T-cell (primary cell): ENCODE measurements around the gene CASTOR1. TPM values are rescaled to one million over a fixed set of nuclear protein-coding genes. Genes with fewer than 3 reads are reported as not detected.

Source experiments
- ATAC-seq, 4 experiments: fragments of 200-7000 bp in 3 of 4; fragments of 150-1000 bp in 1 of 4; cut with Tn5 transposase; replicated peaks in 1 of 4; 1 replicate in 3 of 4; 2 replicates in 1 of 4; pipeline ENCODE4 v1.10.0; 2021; ENCODE audit warnings: moderate library complexity in 3 of 4, mild to moderate bottlenecking in 2 of 4, moderate number of reproducible peaks in 1 of 4
- CTCF ChIA-PET, 2 donors: fragments of 300-600 bp; sonication (Branson Sonifier 250); formaldehyde crosslinking; loops; one replicate each; lab custom pipeline; 2022; ENCODE audit warnings: antibody characterized with exemption in 2 of 2; lab: Charles Lee
- POLR2A ChIA-PET, 2 donors: fragments of 300-600 bp; sonication (Branson Sonifier 250); formaldehyde crosslinking; loops; one replicate each; lab custom pipeline; 2022; ENCODE audit warnings: antibody characterized with exemption in 2 of 2; lab: Charles Lee
- DNase-seq, 35 experiments: peaks; one replicate each; pipeline versions ENCODE4 v3.0.0 to v3.0.0-alpha.2; 2013 to 2023
- H3K27ac ChIP-seq: one replicate; pipeline ENCODE4 v1.5.1; 2013; ENCODE audit warnings: low read length
- H3K27me3 ChIP-seq, 2 experiments: replicated peaks in 1 of 2; 1 replicate in 1 of 2; 2 replicates in 1 of 2; pipeline versions ENCODE4 v1.6.1 to v1.7.0; 2013; ENCODE audit warnings: low read length in 1 of 2, mixed read lengths in 1 of 2; ENCODE audit not compliant: control insufficient read depth in 2 of 2, insufficient read depth in 2 of 2; ENCODE audit errors: extremely low read depth in 1 of 2
- H3K36me3 ChIP-seq, 2 donors: 1 replicate in 1 of 2; 2 replicates in 1 of 2; pipeline versions ENCODE4 v1.6.1 to v1.7.0; 2013; ENCODE audit warnings: low read length in 1 of 2; ENCODE audit not compliant: control insufficient read depth in 2 of 2, insufficient read depth in 1 of 2; ENCODE audit errors: extremely low read depth in 1 of 2
- H3K4me1 ChIP-seq, 2 experiments: 1 replicate in 1 of 2; 2 replicates in 1 of 2; pipeline versions ENCODE4 v1.6.1 to v1.7.0; 2013; ENCODE audit warnings: low read length in 2 of 2, mixed read lengths in 1 of 2; ENCODE audit not compliant: insufficient read depth in 2 of 2, control insufficient read depth in 1 of 2; ENCODE audit errors: extremely low read depth in 1 of 2
- H3K4me3 ChIP-seq, 2 donors: 1 replicate in 1 of 2; 2 replicates in 1 of 2; pipeline versions ENCODE4 v1.5.1 to v1.7.0; 2013; ENCODE audit warnings: mild to moderate bottlenecking in 2 of 2, low read length in 1 of 2, moderate library complexity in 1 of 2; ENCODE audit not compliant: control insufficient read depth in 1 of 2; ENCODE audit errors: extremely low read depth in 1 of 2
- H3K9me3 ChIP-seq: 2 replicates; pipeline ENCODE4 v1.7.0; 2013
- H3K27ac Mint-ChIP-seq, 2 donors: one replicate each; pipeline ENCODE4 v1.8.0; 2020 to 2021; ENCODE audit warnings: mild to moderate bottlenecking in 2 of 2, mixed read lengths in 2 of 2
- H3K27me3 Mint-ChIP-seq, 2 donors: one replicate each; pipeline ENCODE4 v1.8.0; 2021 to 2022; ENCODE audit warnings: mixed read lengths in 2 of 2
- H3K36me3 Mint-ChIP-seq: one replicate; pipeline ENCODE4 v1.8.0; 2021; ENCODE audit warnings: mixed read lengths
- H3K4me1 Mint-ChIP-seq, 3 donors: one replicate each; pipeline ENCODE4 v1.8.0; 2020 to 2022; ENCODE audit warnings: mixed read lengths in 3 of 3, mild to moderate bottlenecking in 1 of 3
- H3K4me3 Mint-ChIP-seq, 3 donors: one replicate each; pipeline ENCODE4 v1.8.0; 2020 to 2022; ENCODE audit warnings: mild to moderate bottlenecking in 3 of 3, mixed read lengths in 3 of 3, moderate library complexity in 3 of 3
- H3K9me3 Mint-ChIP-seq, 3 donors: one replicate each; pipeline ENCODE4 v1.8.0; 2020 to 2022; ENCODE audit warnings: mixed read lengths in 3 of 3
- WGBS: methylation state at CpG from one replicate; pipeline ENCODE4 v1.1.5; 2013; ENCODE audit warnings: missing lambda C conversion rate; ENCODE audit not compliant: insufficient coverage; 5-methylcytosine and 5-hydroxymethylcytosine counted together
- total RNA-seq, 35 experiments: library from RNA in 6 of 35; stranded (reverse) in 6 of 35; fragments of 120-200 nt in 1 of 35; gene quantifications; one replicate each; pipeline versions ENCODE4 v1.2.1 to v1.2.4 and lab custom pipeline; 2013 to 2026

The CASTOR1 gene
- total RNA-seq, 5 donors from 2014 or later (not counting 1 experiment from before 2014, with no cell fraction given) = 12.8 to 21.9 (median 16.1) TPM

GRCh38 chr22:30241576-30242371 is 47.5 kb downstream of the CASTOR1 start:
- DNase-seq (no peak), ATAC-seq (no peak)
- POLR2A ChIA-PET = no interaction called here
- peaks cover 14 to 32% (median 23%) of the 10 kb centered on the region in 3 donors for H3K4me1 Mint-ChIP-seq
- Histone ChIP-seq H3K9me3 (no peaks in the 10 kb centered on the region), H3K27ac (no peak overlapping the region), H3K27me3 (peaks cover 0 to 28% of the 10 kb centered on the region in 2 experiments), H3K4me3 (no peak overlapping the region), H3K36me3 (no peaks in the 10 kb centered on the region), H3K4me1 (peaks cover 0 to 25% of the 10 kb centered on the region in 2 experiments)
- peak overlapping the region in 1 of 3 donors; percentile 17 for H3K4me3 Mint-ChIP-seq
- H3K27me3 Mint-ChIP-seq = no peaks in the 10 kb centered on the region
- H3K36me3 Mint-ChIP-seq = no peaks in the 10 kb centered on the region
- H3K9me3 Mint-ChIP-seq = no peaks in the 10 kb centered on the region
- CTCF ChIA-PET = interaction anchor here in 1 of 2 donors (0.6 kb wide), 1 partner anchor 133 kb away, joined by 5 read pairs; no protein-coding TSS in a partner anchor
- WGBS = 93% methylated on average over 7 of the region's 15 CpGs
- no peak overlapping the region for H3K27ac Mint-ChIP-seq

GRCh38 chr22:30240541-30241417 is 48.5 kb downstream of the CASTOR1 start:
- H3K4me3 Mint-ChIP-seq = no peak overlapping the region
- DNase-seq (no peak), ATAC-seq (no peak)
- Histone ChIP-seq H3K27me3 (peaks cover 0 to 23% of the 10 kb centered on the region in 2 experiments), H3K36me3 (no peaks in the 10 kb centered on the region), H3K9me3 (no peaks in the 10 kb centered on the region), H3K4me3 (no peak overlapping the region), H3K27ac (no peak overlapping the region), H3K4me1 (peaks cover 0 to 16% of the 10 kb centered on the region in 2 experiments)
- ChIA-PET POLR2A (no interaction called here), CTCF (no interaction called here)
- no peak overlapping the region for H3K27ac Mint-ChIP-seq
- H3K9me3 Mint-ChIP-seq = no peaks in the 10 kb centered on the region
- 85% methylated on average over 13 of the region's 24 CpGs for WGBS
- no peaks in the 10 kb centered on the region for H3K36me3 Mint-ChIP-seq
- no peaks in the 10 kb centered on the region for H3K27me3 Mint-ChIP-seq
- peaks cover 9 to 25% (median 13%) of the 10 kb centered on the region in 3 donors for H3K4me1 Mint-ChIP-seq

GRCh38 chr22:30239488-30240405 is 49.6 kb downstream of the CASTOR1 start:
- H3K36me3 Mint-ChIP-seq = no peaks in the 10 kb centered on the region
- ChIA-PET CTCF (interaction anchor here in 1 of 2 donors (0.6 kb wide), 2 partner anchors 16 to 1935 kb away, joined by 3 to 4 read pairs; no protein-coding TSS in a partner anchor), POLR2A (no interaction called here)
- H3K4me1 Mint-ChIP-seq = peaks cover 6 to 16% (median 7%) of the 10 kb centered on the region in 3 donors
- WGBS = 78% methylated on average over 8 of the region's 17 CpGs
- ATAC-seq = no peak
- H3K27me3 Mint-ChIP-seq = no peaks in the 10 kb centered on the region
- H3K4me3 Mint-ChIP-seq = no peak overlapping the region
- DNase-seq = no peak
- H3K4me1 ChIP-seq = peaks cover 0 to 6% of the 10 kb centered on the region in 2 experiments
- no peak overlapping the region for H3K27ac Mint-ChIP-seq
- no peaks in the 10 kb centered on the region for H3K9me3 Mint-ChIP-seq
- H3K36me3 ChIP-seq = no peaks in the 10 kb centered on the region
- no peak overlapping the region for H3K4me3 ChIP-seq
- no peaks in the 10 kb centered on the region for H3K9me3 ChIP-seq
- H3K27ac ChIP-seq = no peak overlapping the region
- H3K27me3 ChIP-seq = peaks cover 0 to 13% of the 10 kb centered on the region in 2 experiments

GRCh38 chr22:30238661-30239487 is 50.4 kb downstream of the CASTOR1 start:
- Mint-ChIP-seq H3K27ac (no peak overlapping the region), H3K4me1 (peaks cover 1 to 7% (median 6%) of the 10 kb centered on the region in 3 donors), H3K27me3 (no peaks in the 10 kb centered on the region), H3K4me3 (no peak overlapping the region), H3K36me3 (no peaks in the 10 kb centered on the region), H3K9me3 (no peaks in the 10 kb centered on the region)
- WGBS = 87% methylated on average over 17 of the region's 27 CpGs
- Histone ChIP-seq H3K4me1 (no peaks in the 10 kb centered on the region), H3K4me3 (no peak overlapping the region), H3K9me3 (no peaks in the 10 kb centered on the region), H3K36me3 (no peaks in the 10 kb centered on the region), H3K27ac (no peak overlapping the region), H3K27me3 (peaks cover 0 to 7% of the 10 kb centered on the region in 2 experiments)
- DNase-seq (no peak), ATAC-seq (no peak)
- POLR2A ChIA-PET = no interaction called here
- CTCF ChIA-PET = interaction anchor here (0.6 to 1.1 kb wide), 2 partner anchors 119 to 1936 kb away, joined by 3 read pairs; no protein-coding TSS in a partner anchor

- Mint-ChIP-seq H3K9me3 (no peaks in the 10 kb centered on the region), H3K4me3 (no peak overlapping the region), H3K27me3 (no peaks in the 10 kb centered on the region), H3K4me1 (peaks cover 0 to 6% (median 2%) of the 10 kb centered on the region in 3 donors), H3K36me3 (no peaks in the 10 kb centered on the region), H3K27ac (no peak overlapping the region)
- ChIA-PET CTCF (interaction anchor here in 1 of 2 donors (1.1 kb wide), 1 partner anchor 118 kb away, joined by 3 read pairs; no protein-coding TSS in a partner anchor), POLR2A (no interaction called here)
- no peak for ATAC-seq
- no peaks in the 10 kb centered on the region for H3K9me3 ChIP-seq
- no CpG with 5 or more reads among the region's 9 CpGs for WGBS
- H3K27ac ChIP-seq = no peak overlapping the region
- no peaks in the 10 kb centered on the region for H3K36me3 ChIP-seq
- DNase-seq = no peak
- H3K4me3 ChIP-seq = no peak overlapping the region
- H3K27me3 ChIP-seq = peaks cover 0 to 4% of the 10 kb centered on the region in 2 experiments
- H3K4me1 ChIP-seq = no peaks in the 10 kb centered on the region
Measured at GRCh38 chr22:30238136-30238535, 51.2 kb downstream of the CASTOR1 start.
